Mammary epithelial cell (primary cell): Measurements from ENCODE around the gene ABLIM3.

Source experiments
- CTCF ChIP-seq, 2 donors: IDR thresholded peaks in 1 of 2; conservative IDR thresholded peaks in 1 of 2; 2 replicates each; pipeline ENCODE4 v1.5.1; 2011 to 2012; ENCODE audit warnings: inconsistent platforms in 2 of 2, low read length in 2 of 2, mild to moderate bottlenecking in 2 of 2, control low read depth in 1 of 2, low read depth in 1 of 2; ENCODE audit not compliant: insufficient read depth in 1 of 2; ENCODE audit errors: extremely low read depth in 1 of 2
- EZH2 ChIP-seq: IDR thresholded peaks from 2 replicates; pipeline ENCODE4 v1.6.1; 2012; ENCODE audit warnings: low read length, inconsistent platforms, borderline replicate concordance

- TF ChIP-seq CTCF (conservative IDR thresholded peaks at IDR 0.05 in 1 of 2, IDR thresholded peaks at IDR 0.05 in 1 of 2; ENCODE audit: extremely low read depth in 1 of 2, insufficient read depth in 1 of 2, low read depth in 1 of 2, low read length in 2 of 2) = no peak
- TF ChIP-seq EZH2 = no peak
Observed at GRCh38 chr5:149294872-149295829, 153.9 kb downstream of the ABLIM3 start.
